ENCODE measurements around the gene PDZD11. TPM values are rescaled to one million over a fixed set of nuclear protein-coding genes. Genes with fewer than 3 reads are reported as not detected.

PDZD11 gene
- total RNA-seq, 1 experiment from 2014 or later = 30.6 TPM

- Histone ChIP-seq H3K79me1 (ENCODE audit: insufficient read depth, low read depth, low read length, poor library complexity, severe bottlenecking) (no peaks in the 10 kb centered on the region), H2BK15ac (ENCODE audit: low read depth, low read length) (no peak overlapping the region), H2AFZ (ENCODE audit: low read length) (no peak overlapping the region), H3K23ac (ENCODE audit: insufficient read length, low read depth, low read length) (no peak overlapping the region), H3K4me2 (ENCODE audit: insufficient read depth, insufficient read length, low read length) (no peak overlapping the region), H4K5ac (ENCODE audit: insufficient read length, low read depth, low read length) (no peak overlapping the region), H4K8ac (replicated peaks; ENCODE audit: insufficient read length, low read depth, low read length) (no peak overlapping the region), H2BK120ac (ENCODE audit: low read depth, low read length, poor library complexity, severe bottlenecking) (no peak overlapping the region), H3K14ac (ENCODE audit: insufficient read depth, low read length) (no peak overlapping the region), H3K27ac (ENCODE audit: insufficient read length, low read depth, low read length) (no peak overlapping the region), H3K4ac (ENCODE audit: low read depth, low read length) (no peak overlapping the region), H2BK12ac (ENCODE audit: insufficient read length, low read depth, low read length) (no peak overlapping the region), H4K91ac (ENCODE audit: insufficient read length, low read depth, low read length) (no peak overlapping the region), H3T11ph (ENCODE audit: low read length) (no peak overlapping the region), H2AK5ac (ENCODE audit: insufficient read length, low read length) (no peak overlapping the region), H3K23me2 (ENCODE audit: insufficient read length, low read depth, low read length, poor library complexity, severe bottlenecking) (no peaks in the 10 kb centered on the region), H3K27me3 (ENCODE audit: insufficient read depth, low read length) (no peaks in the 10 kb centered on the region), H3K9me3 (ENCODE audit: control insufficient read depth, low read depth, low read length) (peaks cover 23% of the 10 kb centered on the region), H3K56ac (ENCODE audit: insufficient read length, low read depth, low read length) (no peak overlapping the region), H3K9ac (ENCODE audit: extremely low read depth, insufficient read length, low read length) (no peak overlapping the region), H3K18ac (ENCODE audit: insufficient read length, low read depth, low read length) (no peak overlapping the region), H3K4me1 (ENCODE audit: insufficient read depth, low read length) (no peaks in the 10 kb centered on the region), H2BK20ac (ENCODE audit: low read depth, low read length, poor library complexity, severe bottlenecking) (no peak overlapping the region), H4K20me1 (ENCODE audit: control insufficient read depth, insufficient read depth, insufficient read length) (no peaks in the 10 kb centered on the region), H2BK5ac (ENCODE audit: insufficient read length, low read length) (no peak overlapping the region), H3K79me2 (ENCODE audit: insufficient read depth, low read length) (no peaks in the 10 kb centered on the region)
- DNase-seq = no peak
- TF ChIP-seq, protein P1, sequence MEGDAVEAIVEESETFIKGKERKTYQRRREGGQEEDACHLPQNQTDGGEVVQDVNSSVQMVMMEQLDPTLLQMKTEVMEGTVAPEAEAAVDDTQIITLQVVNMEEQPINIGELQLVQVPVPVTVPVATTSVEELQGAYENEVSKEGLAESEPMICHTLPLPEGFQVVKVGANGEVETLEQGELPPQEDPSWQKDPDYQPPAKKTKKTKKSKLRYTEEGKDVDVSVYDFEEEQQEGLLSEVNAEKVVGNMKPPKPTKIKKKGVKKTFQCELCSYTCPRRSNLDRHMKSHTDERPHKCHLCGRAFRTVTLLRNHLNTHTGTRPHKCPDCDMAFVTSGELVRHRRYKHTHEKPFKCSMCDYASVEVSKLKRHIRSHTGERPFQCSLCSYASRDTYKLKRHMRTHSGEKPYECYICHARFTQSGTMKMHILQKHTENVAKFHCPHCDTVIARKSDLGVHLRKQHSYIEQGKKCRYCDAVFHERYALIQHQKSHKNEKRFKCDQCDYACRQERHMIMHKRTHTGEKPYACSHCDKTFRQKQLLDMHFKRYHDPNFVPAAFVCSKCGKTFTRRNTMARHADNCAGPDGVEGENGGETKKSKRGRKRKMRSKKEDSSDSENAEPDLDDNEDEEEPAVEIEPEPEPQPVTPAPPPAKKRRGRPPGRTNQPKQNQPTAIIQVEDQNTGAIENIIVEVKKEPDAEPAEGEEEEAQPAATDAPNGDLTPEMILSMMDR (conservative IDR thresholded peaks at IDR 0.05) = no peak
- WGBS (ENCODE audit: extremely low coverage, insufficient read length, low lambda C conversion rate) = no CpG with 5 or more reads among the region's 1 CpG
- Mint-ChIP-seq H3K4me1 (no peaks in the 10 kb centered on the region), H3K4me3 (no peak overlapping the region), H3K36me3 (ENCODE audit: insufficient read depth in 1 of 3, low read depth in 3 of 3) (peaks cover 14 to 44% (median 43%) of the 10 kb centered on the region in 3 experiments; a peak in 6 of 7 replicates), H3K27me3 (ENCODE audit: low read depth) (no peaks in the 10 kb centered on the region), H3K27ac (no peak overlapping the region), H3K9me3 (peaks cover 44% of the 10 kb centered on the region in 2 experiments)
These were observed 41.4 kb upstream of the PDZD11 start for GRCh38 chrX:70331161-70331560.
